Neural cell (in vitro differentiated cells): ENCODE results near the gene CGNL1.

ENCODE experiments used
- POLR2AphosphoS5 ChIP-seq: IDR thresholded peaks from 2 replicates; pipeline ENCODE4 v1.6.1; 2012
- RAD21 ChIP-seq: fragments of 450-650 bp; conservative IDR thresholded peaks from 2 replicates; pipeline ENCODE4 v1.6.1; 2014; ENCODE audit warnings: antibody characterized with exemption, mild to moderate bottlenecking, moderate library complexity
- TF ChIP-seq, protein P1 (sequence below): fragments of 450-650 bp; IDR thresholded peaks from 2 replicates; pipeline ENCODE4 v1.5.1; 2014; ENCODE audit warnings: antibody characterized with exemption, mild to moderate bottlenecking, moderate library complexity; ENCODE audit not compliant: poor library complexity, severe bottlenecking

DNA sequence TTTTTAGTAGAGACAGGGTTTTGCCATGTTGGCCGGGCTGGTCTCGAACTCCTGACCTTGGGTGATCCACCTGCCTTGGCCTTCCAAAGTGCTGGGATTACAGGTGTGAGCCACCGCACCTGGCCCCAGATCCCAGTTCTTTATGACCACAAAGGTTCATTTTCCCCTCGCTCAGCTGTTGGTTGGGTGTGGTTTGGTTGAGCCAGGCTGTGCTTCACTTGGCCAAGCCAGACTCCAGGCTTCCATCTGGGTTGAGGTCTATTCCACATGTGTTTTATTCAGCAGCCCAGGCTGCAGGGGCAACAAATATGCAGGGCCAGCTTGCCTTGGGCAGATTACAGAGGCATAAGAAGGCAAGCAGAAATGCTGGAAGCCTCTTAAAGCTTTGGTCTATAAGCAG, 13.7 kb downstream of the CGNL1 start:
- TF ChIP-seq RAD21 (no peak), POLR2AphosphoS5 (no peak)
- TF ChIP-seq, protein P1, sequence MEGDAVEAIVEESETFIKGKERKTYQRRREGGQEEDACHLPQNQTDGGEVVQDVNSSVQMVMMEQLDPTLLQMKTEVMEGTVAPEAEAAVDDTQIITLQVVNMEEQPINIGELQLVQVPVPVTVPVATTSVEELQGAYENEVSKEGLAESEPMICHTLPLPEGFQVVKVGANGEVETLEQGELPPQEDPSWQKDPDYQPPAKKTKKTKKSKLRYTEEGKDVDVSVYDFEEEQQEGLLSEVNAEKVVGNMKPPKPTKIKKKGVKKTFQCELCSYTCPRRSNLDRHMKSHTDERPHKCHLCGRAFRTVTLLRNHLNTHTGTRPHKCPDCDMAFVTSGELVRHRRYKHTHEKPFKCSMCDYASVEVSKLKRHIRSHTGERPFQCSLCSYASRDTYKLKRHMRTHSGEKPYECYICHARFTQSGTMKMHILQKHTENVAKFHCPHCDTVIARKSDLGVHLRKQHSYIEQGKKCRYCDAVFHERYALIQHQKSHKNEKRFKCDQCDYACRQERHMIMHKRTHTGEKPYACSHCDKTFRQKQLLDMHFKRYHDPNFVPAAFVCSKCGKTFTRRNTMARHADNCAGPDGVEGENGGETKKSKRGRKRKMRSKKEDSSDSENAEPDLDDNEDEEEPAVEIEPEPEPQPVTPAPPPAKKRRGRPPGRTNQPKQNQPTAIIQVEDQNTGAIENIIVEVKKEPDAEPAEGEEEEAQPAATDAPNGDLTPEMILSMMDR: no peak
